Measurements from ENCODE around the gene ARHGAP24. TPM values are rescaled to one million over a fixed set of nuclear protein-coding genes. Genes with fewer than 3 reads are reported as not detected.

The ARHGAP24 gene
- 100 to 1,000 TPM in 3 of 4 donors, 10 to 100 TPM in 1; 34.3 to 123 (median 108) TPM for polyA plus RNA-seq (ENCODE audit: insufficient read length in 4 of 4)

DNA sequence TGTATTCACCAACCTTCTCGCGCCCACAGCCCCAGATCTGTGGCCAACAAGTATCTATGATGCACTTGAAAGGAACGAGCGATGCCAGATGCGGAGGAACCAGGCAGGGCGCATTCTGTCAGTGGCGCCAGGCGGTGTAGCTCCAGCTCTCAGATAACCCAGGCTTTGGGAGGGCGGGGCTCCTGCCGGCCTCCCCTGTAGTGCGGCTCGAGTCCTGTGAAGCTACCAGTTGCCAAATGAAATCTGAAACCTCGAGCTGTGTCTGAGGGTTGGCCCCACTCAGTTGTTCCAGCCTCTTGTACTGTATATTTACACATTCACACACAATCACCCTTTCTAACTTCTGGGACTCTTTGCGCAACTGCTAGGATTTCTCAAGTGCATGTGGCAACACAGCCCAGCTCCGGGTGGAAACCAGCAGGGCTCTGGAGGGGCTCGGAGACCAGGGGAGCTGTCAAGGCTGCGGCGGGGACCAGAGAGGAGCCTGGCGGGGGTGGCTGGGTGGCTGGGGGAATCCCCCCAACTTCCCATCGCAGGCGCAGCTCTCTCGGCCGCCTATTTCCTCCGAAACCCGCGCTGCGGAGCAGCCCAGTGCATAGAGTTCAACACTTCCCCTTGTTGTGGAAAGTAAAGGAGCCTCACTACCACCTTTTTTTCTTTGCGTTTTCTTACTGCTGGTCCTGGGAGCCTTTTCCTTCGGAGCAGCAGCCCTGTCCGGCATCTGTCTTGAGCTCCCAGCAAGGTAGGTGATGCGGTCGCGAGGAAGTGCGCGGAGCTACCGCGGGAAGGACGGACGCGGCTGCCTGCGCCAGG is at the start of gene ARHGAP24:
Gene ARHGAP24 (plus strand): TSS at position 333 of the 813 bp plus-strand sequence.
- DNase-seq (ENCODE audit: low read depth in 4 of 4, low spot score in 3 of 4): peak; percentile 70 to 80 (median 76)

DNA sequence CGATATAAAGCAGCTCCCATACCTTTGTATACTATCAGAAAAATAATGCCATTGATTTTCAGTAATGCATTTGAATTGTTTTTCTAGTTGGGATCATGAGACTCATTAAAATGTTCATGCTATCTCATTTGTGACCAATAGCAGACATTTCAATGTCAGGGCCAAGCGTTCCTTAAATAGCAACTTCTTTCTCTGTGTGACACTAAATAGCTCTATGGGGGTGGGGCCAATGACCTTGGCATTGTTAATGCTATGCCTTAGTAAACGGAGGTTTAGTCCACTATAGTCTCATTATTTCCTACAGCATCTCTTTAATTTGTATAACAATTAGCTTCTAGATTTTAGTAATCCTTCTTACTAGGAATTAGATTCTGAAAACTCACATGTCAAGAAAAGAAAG is 48.6 kb upstream of the ARHGAP24 start:
- no peak for DNase-seq (ENCODE audit: low read depth in 4 of 4, low spot score in 3 of 4)

DNA sequence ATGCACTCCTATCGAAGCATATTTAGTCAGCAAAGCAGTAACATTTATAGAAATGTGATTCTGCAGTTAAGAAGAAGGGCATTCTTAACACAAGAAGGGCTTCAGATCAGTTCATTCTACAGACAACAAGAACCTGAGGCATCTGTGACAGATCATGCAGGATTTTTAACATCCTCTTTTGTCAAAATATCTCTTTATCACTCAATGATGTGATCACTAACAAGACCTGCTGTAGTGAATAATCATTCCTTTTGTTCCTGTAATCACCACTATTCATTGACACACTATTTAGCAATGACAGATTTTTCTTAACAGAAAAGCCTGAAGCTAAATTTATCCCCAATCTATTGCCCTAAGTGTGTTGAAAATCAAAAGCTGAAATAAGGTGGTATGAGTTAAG is 47.8 kb upstream of the ARHGAP24 start:
- DNase-seq (ENCODE audit: low read depth in 4 of 4, low spot score in 3 of 4): no peak

DNA sequence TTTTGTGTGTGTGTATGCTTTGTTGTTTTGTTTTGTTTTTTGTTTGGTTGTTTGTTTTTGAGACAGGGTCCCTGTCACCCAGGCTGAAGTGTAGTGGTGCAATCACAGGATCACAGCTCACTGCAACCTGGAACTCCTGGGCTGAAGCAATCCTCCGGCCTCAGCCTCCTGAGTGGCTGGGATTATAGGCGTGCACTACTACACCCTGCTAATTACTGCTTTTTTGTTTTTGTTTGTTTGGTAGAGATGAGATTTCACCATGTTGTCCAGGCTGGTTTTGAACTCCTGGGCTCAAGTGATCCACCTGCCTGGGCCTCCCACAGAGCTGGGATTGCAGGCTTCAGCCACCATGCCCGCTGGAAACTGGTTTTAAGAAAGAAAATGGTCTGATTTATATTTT is 44.7 kb upstream of the ARHGAP24 start:
- no peak for DNase-seq (ENCODE audit: low read depth in 4 of 4, low spot score in 3 of 4)

DNA sequence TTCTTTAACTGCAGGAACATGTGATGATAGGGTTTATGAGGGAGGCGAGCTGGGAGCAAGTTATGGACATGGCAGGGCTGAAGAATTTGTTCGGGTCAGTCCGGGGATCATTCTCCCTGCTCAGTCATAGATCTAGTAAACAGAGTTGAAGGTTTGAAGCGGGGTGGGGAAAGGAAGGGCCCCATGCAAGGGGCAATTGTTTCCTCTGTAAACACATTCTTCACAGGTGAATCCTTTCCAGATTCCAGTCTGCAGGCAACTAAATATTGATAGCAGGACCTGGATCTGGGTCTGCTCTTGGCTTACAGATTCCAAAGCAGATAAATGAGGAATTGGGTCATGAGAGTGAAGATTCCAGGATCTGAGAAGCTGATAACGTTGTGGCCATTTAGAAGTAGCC is 44.3 kb upstream of the ARHGAP24 start:
- no peak for DNase-seq (ENCODE audit: low read depth in 4 of 4, low spot score in 3 of 4)

DNA sequence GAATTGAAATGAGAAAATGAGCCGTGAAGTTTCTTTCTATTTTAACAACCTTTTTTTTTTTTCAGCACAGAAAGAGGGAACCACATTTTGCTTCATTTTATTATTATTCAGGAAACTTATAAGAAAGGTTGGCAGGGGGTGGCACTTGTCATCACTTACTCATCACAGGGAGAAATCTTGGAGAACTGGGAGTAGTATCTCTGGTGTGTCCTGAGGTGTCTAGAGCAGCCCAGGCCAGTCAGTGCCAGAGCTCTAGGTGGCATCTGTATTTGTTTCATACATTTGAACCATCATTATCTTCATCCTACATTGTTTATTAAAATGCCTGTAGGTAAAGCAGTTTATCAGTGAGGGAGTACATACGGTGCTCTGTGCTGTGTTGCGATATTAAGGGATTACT is 43.8 kb upstream of the ARHGAP24 start:
- DNase-seq (ENCODE audit: low read depth in 4 of 4, low spot score in 3 of 4): no peak

DNA sequence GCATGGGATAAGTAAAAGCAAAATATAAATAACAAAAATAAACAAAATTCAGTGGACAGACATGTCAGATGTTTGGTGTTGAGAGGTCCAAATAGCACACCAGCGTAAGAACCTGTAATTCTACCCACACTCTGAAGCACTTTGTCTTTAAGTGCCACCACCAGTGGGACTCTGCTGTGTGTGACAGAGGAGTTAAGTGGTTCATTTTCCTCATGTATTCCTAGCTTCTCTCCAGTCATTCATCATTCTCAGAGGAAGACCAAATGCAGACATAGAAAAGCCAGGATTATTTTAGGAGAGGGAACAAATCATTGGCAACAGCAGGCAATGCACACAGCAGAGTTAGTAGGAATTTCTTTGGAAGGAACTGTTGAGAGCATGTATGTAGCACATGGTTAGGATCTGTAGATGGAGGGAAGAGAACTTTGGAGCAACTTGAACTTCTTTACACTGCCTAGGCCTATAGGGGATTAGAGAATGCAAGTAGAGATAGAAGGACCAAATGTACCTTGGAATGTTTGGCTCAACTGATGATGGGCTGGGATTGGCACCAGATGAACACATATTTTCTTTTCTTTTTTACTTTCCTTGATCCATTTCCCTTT is 43.0 kb upstream of the ARHGAP24 start:
- no peak for DNase-seq (ENCODE audit: low read depth in 4 of 4, low spot score in 3 of 4)

DNA sequence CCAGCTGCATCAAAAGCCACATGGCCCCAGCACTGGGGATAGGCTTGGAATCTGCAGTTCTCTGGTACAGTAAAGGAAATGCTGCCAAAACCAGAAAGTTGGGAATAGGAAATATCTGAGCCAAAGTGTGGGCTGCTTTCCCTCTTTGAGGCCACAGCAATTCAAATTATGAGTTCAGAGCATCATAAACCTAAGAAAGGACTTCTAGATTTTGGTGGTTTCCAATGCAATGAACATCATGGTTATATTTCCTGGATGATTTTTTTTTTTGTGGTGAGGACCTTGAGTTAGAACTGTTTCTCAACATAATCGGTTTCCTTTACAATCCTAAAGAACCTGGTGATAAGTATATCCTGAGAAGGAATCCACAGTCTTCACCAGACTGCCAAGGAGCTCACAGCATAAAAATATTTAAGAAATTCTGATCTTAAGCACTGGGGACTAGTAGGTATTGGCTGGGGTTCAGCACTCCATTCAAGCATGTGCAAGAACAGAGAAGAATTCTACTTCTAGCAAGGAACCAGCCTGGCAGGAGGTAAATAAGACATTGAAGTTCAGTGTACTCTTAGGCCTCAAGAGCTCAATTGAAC is 29.8 kb upstream of the ARHGAP24 start:
- no peak for DNase-seq (ENCODE audit: low read depth in 4 of 4, low spot score in 3 of 4)

DNA sequence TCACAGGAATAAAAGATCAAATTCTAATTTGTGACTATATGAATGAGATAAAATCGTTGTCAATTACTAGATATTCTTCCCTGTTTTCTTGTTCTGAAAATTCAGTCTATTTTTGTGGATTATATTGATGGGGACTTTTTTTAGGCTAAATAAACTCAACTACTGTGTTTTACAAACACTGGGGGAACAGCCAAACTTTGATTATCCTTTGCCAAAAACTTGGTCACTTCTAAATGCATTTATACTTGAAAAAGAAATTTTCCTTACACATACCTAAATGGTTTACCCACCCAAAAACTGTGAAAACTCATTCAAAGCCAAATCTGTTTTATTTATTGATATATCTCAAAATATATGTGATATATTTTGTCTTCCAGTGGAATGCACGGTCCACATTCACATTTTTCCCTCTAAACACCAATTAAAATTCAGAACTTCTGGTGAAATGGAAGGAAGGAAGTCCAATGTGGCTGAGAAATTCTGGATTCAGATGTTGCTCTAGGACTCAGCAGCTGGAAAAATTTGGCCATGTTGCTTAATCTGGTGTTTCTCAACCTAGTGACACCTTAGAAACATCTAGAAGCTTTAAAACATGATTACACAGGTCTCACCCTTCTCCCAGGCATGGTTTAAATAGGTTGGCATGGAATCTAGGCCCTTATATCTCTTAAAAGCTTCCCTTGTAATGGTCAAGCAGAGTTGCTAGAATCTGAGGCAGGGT is 28.6 kb upstream of the ARHGAP24 start:
- DNase-seq (ENCODE audit: low read depth in 4 of 4, low spot score in 3 of 4): no peak

DNA sequence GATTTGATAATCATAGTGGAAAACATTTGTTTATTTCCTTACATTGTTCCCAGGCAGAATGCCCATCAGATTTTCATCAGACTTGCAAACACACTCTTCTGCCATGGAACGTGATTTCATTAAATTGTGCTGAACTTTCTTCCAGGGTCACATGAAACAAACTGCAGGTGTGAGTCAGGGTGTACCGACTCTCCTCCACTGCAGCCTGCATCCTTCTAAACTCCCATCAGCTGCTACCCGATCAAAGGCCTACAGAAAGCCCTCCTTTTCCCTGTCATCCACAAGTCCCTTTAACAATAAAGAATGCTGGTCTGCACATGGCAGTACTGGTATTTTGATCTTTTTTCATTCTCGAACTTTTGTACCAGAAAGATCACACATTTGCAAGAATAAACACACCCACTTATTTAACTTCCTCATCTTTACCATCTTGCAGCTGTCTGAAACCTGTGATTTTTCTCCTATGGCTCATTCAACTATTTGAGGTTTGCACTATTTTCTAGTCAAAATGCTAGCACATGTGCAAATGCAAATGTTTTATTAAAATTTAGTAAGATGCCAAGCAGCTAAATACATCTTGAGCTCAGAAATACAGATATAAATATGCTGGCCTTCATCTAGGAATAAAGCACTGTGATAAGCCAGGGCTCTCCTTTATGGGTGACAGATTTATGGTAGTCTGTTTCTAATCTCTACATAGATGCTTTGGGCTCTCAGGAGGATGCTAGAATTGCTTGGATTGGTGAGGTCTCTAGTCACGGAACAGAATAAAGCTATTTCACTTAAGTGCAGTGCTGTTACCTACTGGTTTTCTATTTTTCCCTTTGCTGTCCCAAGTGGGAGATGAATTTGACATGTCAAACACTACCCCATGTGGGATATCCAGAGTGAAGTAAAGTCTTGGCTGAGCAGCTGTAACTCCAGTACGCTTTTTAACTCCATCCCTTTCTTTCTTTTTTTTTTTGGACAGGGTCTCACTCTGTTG is 25.8 kb upstream of the ARHGAP24 start:
- DNase-seq (ENCODE audit: low read depth in 4 of 4, low spot score in 3 of 4): no peak

DNA sequence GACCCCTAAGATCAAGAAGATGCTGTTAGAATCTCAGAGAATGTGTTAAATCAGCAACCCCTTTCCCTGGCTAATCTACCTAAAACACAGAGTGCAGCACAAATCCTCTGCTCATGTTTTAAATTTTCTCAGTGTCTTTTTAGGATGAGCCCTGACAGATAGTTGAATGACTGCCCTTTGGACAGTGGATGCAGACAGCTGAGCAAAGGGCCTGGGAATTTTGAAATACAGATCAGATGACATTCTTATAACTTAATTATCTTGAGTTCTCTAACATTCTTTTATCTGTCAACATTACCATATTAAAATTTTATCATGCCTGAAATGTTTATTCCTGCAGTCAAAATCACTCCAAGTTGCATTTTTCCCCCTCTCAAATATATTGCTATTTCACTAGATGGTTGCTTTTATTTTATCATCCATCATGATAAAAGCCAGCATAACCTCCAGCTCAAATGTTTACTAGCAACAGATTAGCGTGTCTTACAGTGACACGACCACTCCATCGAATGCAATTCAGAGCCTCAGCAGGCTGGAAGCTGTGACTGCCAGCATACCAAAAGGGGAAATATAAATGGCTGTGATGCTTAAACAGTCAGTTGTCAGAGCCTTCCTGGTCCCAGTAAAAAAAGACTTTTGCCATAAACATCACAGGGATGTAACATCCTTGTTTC is 22.8 kb upstream of the ARHGAP24 start:
- no peak for DNase-seq (ENCODE audit: low read depth in 4 of 4, low spot score in 3 of 4)

DNA sequence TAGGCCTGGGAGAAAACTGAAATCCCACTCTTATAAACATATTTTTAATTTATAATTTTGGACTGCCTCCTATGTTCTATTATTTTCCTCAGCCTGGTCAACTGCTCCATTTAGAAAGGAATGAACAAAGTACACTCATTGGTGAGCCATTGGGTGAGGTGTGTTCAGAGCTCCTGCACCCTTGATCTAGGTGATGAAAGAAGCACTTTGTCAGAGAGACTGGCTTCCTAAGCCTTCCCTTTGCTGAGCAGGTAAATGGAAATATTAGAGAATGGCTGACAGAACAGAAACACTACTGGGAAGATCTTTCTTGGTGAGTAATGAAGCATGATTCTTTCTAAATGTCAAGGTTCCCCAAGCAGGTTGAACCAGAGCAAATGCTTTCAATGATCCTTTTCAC is 19.0 kb upstream of the ARHGAP24 start:
- no peak for DNase-seq (ENCODE audit: low read depth in 4 of 4, low spot score in 3 of 4)

DNA sequence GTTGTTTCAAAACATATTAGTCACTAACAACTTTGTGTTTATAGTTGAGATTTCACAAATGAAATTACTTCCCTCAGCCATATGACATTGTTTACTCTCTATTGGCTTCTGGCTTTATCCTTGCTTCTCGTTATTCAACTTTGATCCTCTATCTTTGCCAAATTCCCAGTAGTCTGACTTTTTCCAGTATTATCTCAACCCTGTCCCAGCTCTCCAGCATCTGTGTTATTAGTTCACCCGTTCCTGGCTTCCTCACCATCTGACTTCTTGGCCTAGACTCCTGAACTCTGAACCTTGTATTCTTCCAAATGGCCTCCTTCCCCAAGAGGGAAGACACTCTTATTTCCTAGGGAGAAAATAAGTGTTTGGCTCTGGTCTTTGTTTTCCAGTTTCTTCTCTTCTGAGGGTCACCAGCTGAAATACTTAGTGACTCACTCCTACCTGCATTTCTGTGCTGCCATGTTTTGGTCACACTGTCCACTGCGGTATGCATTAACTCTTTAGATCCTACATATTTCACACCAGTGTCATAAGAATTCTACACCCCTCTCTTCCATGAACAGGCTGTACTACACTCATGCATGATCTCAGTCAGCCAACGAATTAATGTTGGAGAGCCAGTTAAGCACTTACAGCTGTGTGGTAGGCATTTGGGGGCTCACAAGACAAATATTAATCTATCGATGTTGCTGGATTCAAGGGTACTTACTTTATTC is 17.0 kb upstream of the ARHGAP24 start:
- no peak for DNase-seq (ENCODE audit: low read depth in 4 of 4, low spot score in 3 of 4)

DNA sequence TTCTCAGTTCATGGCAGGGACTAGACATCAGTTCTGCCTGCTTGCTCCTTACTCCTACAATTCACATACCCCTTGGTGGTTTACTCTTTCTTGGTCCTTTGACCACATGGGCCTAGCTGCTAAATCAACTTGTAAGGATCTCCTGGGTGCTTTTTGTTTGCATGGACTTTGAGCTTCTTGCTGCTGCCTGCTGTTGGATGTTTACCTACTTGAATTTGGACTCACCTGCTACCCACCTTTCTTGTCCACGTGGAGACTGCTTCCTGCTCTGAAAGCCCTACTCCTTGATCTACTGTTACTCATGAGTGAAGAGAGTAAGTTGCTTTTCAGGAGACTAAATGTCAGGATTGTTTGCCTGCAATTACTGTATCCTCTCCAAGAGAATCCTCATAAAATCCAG is 15.2 kb upstream of the ARHGAP24 start:
- no peak for DNase-seq (ENCODE audit: low read depth in 4 of 4, low spot score in 3 of 4)

DNA sequence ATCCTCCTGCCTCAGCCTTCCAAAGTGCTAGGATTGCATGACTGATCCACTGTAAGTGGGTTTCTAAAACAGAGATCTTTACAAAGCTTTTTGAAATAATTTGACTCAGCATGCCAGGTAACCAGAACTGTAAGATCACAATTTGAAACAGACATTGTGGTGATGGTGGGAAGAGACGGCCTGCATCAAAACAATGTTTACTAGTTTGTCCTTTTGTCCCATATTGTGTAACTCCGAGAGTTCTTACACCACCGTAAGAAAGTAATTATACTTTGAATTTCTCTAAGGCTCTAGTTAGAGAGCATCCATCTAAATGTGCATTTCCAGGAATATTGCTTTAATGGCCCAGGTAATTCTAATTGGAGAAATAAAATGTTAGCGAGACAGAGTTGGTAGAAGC is 594 bp upstream of the ARHGAP24 start:
- DNase-seq (ENCODE audit: low read depth in 4 of 4, low spot score in 3 of 4): no peak

DNA sequence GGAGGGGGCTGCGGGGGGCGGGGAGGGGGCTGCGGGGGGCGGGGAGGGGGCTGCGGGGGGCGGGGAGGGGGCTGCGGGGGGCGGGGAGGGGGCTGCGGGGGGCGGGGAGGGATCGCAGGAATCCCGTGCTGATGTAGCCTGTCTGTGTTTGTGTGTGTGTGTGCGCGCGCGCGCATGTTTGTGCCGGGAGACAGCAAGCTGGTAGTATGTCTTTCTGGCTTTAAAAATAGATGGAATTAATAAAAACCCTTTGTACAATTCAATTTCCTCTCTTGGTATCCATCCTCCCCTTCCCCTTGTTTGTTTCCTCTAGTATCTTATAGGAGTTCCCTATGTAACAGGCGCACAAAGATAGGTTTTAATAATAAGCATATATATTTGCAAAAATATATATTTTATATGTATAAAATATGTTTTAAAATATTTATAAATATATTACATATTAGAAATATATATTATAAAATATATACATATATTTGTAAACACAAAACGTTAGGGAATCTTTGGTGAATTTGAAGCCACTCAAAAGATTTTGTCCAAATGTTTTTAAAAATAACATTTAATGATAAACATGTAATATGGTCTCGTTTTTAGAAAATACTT is 782 bp downstream of the ARHGAP24 start:
- no peak for DNase-seq (ENCODE audit: low read depth in 4 of 4, low spot score in 3 of 4)

DNA sequence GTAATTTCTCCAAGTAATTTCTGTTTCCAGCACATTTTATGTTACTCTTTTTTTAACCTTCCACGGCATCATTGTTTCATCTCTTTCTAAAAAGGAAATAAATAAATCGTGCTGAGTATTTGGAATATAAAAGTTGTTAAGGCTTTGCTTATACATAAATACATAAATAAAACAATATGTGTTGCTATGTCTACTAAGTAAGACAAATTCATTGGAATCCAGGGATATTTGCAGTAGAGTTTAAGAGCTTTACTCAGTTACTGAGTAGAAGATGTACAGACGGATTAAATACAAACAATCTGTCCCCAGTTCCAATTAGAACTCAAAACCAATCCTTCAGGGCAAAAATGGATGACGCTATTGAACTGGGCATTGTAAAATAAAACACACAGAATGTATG is 1.4 kb downstream of the ARHGAP24 start:
- no peak for DNase-seq (ENCODE audit: low read depth in 4 of 4, low spot score in 3 of 4)

DNA sequence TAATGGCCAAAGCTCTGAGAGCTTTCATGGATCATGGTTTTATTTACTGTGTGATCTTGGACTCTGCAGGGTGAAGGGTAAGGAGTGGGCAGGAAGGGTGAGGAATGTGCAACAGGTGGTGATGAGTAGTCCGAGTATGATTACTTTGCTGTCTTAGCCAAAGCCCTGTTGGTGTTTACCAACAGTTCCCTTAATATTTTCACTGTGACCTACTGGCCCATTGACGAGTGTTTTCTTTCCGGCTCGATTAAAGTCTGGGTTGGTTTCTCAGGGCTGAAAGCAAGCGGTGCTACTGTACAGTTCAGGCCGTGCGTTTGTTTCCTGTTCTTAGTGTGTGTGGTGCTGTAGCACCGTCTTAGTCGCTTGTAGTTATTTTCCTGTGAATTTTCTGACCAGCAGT is 2.6 kb downstream of the ARHGAP24 start:
- no peak for DNase-seq (ENCODE audit: low read depth in 4 of 4, low spot score in 3 of 4)

Data from left renal pelvis (tissue), 4 donors.